CD4-positive, alpha-beta memory T cell (primary cell): ENCODE results near the gene CELF5. TPM values are rescaled to one million over a fixed set of nuclear protein-coding genes. Genes with fewer than 3 reads are reported as not detected.
"Not testable (repeated sequence)": the region's sequence is repeated elsewhere in the genome, so short reads cannot be mapped to it uniquely, and the experiment has no call there.

Experiments used
- CTCF ChIA-PET: fragments of 350-600 bp; sonication (Branson Sonifier 250); formaldehyde crosslinking; loops from one replicate; lab custom pipeline; 2021; ENCODE audit warnings: inconsistent platforms; ENCODE audit not compliant: partially characterized antibody; lab: Charles Lee
- POLR2A ChIA-PET: fragments of 350-600 bp; sonication (Branson Sonifier 250); formaldehyde crosslinking; loops from one replicate; lab custom pipeline; 2021; ENCODE audit not compliant: partially characterized antibody; lab: Charles Lee
- DNase-seq, 5 donors: peaks; one replicate each; pipeline versions ENCODE4 v3.0.0 to v3.0.0-alpha.2; 2020 to 2022; ENCODE audit warnings: mixed read lengths in 1 of 5
- H3K27ac ChIP-seq: one replicate; pipeline ENCODE4 v1.7.0; 2013; ENCODE audit warnings: low read depth, low read length
- H3K27me3 ChIP-seq: 2 replicates; pipeline ENCODE4 v1.7.0; 2013; ENCODE audit warnings: mild to moderate bottlenecking, low read length, moderate library complexity; ENCODE audit not compliant: insufficient read depth
- H3K36me3 ChIP-seq: 2 replicates; pipeline ENCODE4 v1.7.0; 2013; ENCODE audit warnings: mild to moderate bottlenecking, low read length, moderate library complexity; ENCODE audit not compliant: insufficient read depth
- H3K4me1 ChIP-seq: 2 replicates; pipeline ENCODE4 v1.7.0; 2013; ENCODE audit warnings: mild to moderate bottlenecking, low read length, moderate library complexity; ENCODE audit not compliant: insufficient read depth
- H3K4me3 ChIP-seq, 2 donors: one replicate each; pipeline ENCODE4 v1.7.0; 2013; ENCODE audit warnings: low read length in 2 of 2, mild to moderate bottlenecking in 1 of 2
- H3K9me3 ChIP-seq, 2 donors: one replicate each; pipeline ENCODE4 v1.7.0; 2013; ENCODE audit warnings: low read length in 2 of 2, control low read depth in 1 of 2; ENCODE audit not compliant: control insufficient read depth in 1 of 2
- H3K27ac Mint-ChIP-seq, 7 donors: one replicate each; pipeline ENCODE4 v1.8.0; 2020 to 2021; ENCODE audit warnings: mixed read lengths in 7 of 7, mild to moderate bottlenecking in 6 of 7, inconsistent platforms in 3 of 7, moderate library complexity in 3 of 7
- H3K27me3 Mint-ChIP-seq, 2 donors: one replicate each; pipeline ENCODE4 v1.8.0; 2020 to 2021; ENCODE audit warnings: mixed read lengths in 2 of 2
- H3K36me3 Mint-ChIP-seq, 2 donors: one replicate each; pipeline ENCODE4 v1.8.0; 2020 to 2021; ENCODE audit warnings: mixed read lengths in 2 of 2, inconsistent platforms in 1 of 2, mild to moderate bottlenecking in 1 of 2
- H3K4me1 Mint-ChIP-seq, 4 donors: one replicate each; pipeline ENCODE4 v1.8.0; 2020 to 2021; ENCODE audit warnings: mixed read lengths in 4 of 4, mild to moderate bottlenecking in 1 of 4
- H3K4me3 Mint-ChIP-seq, 8 donors: one replicate each; pipeline ENCODE4 v1.8.0; 2020 to 2021; ENCODE audit warnings: mixed read lengths in 8 of 8, mild to moderate bottlenecking in 7 of 8, moderate library complexity in 6 of 8, inconsistent platforms in 3 of 8
- H3K9me3 Mint-ChIP-seq, 8 donors: one replicate each; pipeline ENCODE4 v1.8.0; 2020 to 2021; ENCODE audit warnings: mixed read lengths in 8 of 8, mild to moderate bottlenecking in 5 of 8, inconsistent platforms in 3 of 8, moderate library complexity in 1 of 8
- intact Hi-C: fragments of 100-400 bp; cut with micrococcal nuclease; formaldehyde crosslinking; loops from one replicate; pipeline ENCODE4 v1.15.1; 2023
- polyA plus RNA-seq, 2 donors: library from polyadenylated mRNA; unstranded; fragments of 300-500 nt; fragmentation: Illumina TruSeq; gene quantifications; one replicate each; pipeline ENCODE4 v1.2.3, GENCODE V29; 2021
- total RNA-seq, 2 experiments: library from RNA; stranded (reverse); gene quantifications; one replicate each; pipeline ENCODE4 v1.2.3, GENCODE V29; 2021

Gene CELF5
- total and polyA plus RNA-seq, 4 experiments from 2014 or later, result 0.32 to 0.64 (median 0.44) TPM; not detected in 1

- H3K4me1 Mint-ChIP-seq, result peaks cover 0 to 2% (median under 1%) of the 10 kb centered on the region in 4 donors
- H3K36me3 Mint-ChIP-seq, result no peaks in the 10 kb centered on the region
- H3K27me3 Mint-ChIP-seq, result peaks cover 0 to 2% of the 10 kb centered on the region in 2 donors
- no peaks in the 10 kb centered on the region for H3K4me1 ChIP-seq
- no peak overlapping the region for H3K27ac ChIP-seq
- POLR2A ChIA-PET, result interaction anchor here (2.5 kb wide), 1 partner anchor 100 kb away, joined by 11 read pairs; no protein-coding TSS in a partner anchor
- peak overlapping the region in 1 of 7 donors; percentile 19 for H3K27ac Mint-ChIP-seq
- H3K36me3 ChIP-seq, result no peaks in the 10 kb centered on the region
- no peak overlapping the region for H3K4me3 ChIP-seq
- no peaks in the 10 kb centered on the region for H3K9me3 ChIP-seq
- H3K4me3 Mint-ChIP-seq, result no peak overlapping the region
- H3K27me3 ChIP-seq, result no peaks in the 10 kb centered on the region
- no peak for DNase-seq
- CTCF ChIA-PET, result interaction anchor here (1.1 to 7.1 kb wide), 5 partner anchors 83 to 163 kb away, joined by 3 to 150 read pairs (median 5); no protein-coding TSS in a partner anchor
- intact Hi-C loops, result loop anchor here (5.0 kb wide), 1 partner anchor 34 kb away; no protein-coding TSS in a partner anchor
- no peaks in the 10 kb centered on the region for H3K9me3 Mint-ChIP-seq
Measured at GRCh38 chr19:3328743-3329142, 104.3 kb downstream of the CELF5 start.

- no peak overlapping the region for H3K4me3 ChIP-seq
- Mint-ChIP-seq H3K27me3 (peaks cover 0 to 2% of the 10 kb centered on the region in 2 donors), H3K27ac (no peak overlapping the region), H3K4me1 (peaks cover 0 to 2% (median under 1%) of the 10 kb centered on the region in 4 donors), H3K36me3 (no peaks in the 10 kb centered on the region), H3K4me3 (no peak overlapping the region), H3K9me3 (no peaks in the 10 kb centered on the region)
- POLR2A ChIA-PET, result interaction anchor here (0.9 kb wide), 1 partner anchor 8 kb away, joined by 3 read pairs; no protein-coding TSS in a partner anchor
- no peaks in the 10 kb centered on the region for H3K4me1 ChIP-seq
- H3K27me3 ChIP-seq, result no peaks in the 10 kb centered on the region
- H3K36me3 ChIP-seq, result no peaks in the 10 kb centered on the region
- CTCF ChIA-PET, result interaction anchor here (1.2 to 7.1 kb wide), 2 partner anchors 102 to 155 kb away, joined by 7 to 150 read pairs; no protein-coding TSS in a partner anchor
- H3K9me3 ChIP-seq, result no peaks in the 10 kb centered on the region
- intact Hi-C loops, result no loop called here
- no peak for DNase-seq
- H3K27ac ChIP-seq, result no peak overlapping the region
Measured at GRCh38 chr19:3330047-3330446, 105.6 kb downstream of the CELF5 start.

DNA sequence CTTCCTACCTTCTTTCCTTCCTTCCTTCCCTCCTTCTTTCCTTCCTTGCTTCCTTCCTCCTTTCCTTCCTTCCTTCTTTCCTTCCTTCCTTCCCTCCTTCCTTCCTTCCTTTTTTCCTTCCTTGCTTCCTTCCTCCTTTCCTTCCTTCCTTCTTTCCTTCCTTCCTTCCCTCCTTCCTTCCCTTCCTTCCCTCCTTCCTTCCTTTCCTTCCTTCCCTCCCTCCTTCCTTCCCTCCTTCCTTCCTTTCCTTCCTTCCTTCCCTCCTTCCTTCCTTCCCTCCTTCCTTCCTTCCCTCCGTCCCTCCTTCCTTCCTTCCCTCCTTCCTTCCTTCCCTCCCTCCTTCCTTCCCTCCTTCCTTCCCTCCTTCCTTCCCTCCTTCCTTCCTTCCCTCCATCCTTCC lies 107.8 kb downstream of the CELF5 start:
- H3K36me3 ChIP-seq, H3K4me1 ChIP-seq, H3K9me3 Mint-ChIP-seq, DNase-seq, H3K4me1 Mint-ChIP-seq, H3K27me3 ChIP-seq, H3K9me3 ChIP-seq, H3K27ac ChIP-seq, H3K27me3 Mint-ChIP-seq, CTCF ChIA-PET, POLR2A ChIA-PET, intact Hi-C loops, H3K4me3 ChIP-seq, H3K36me3 Mint-ChIP-seq, H3K4me3 Mint-ChIP-seq: not testable (repeated sequence)
- peak overlapping the region in 3 of 7 donors; percentile 17 to 59 (median 18) for H3K27ac Mint-ChIP-seq

- no peaks in the 10 kb centered on the region for H3K9me3 ChIP-seq
- no peaks in the 10 kb centered on the region for H3K36me3 ChIP-seq
- intact Hi-C loops, result no loop called here
- Mint-ChIP-seq H3K4me1 (peaks cover 0 to 5% (median 2%) of the 10 kb centered on the region in 4 donors), H3K27ac (peak overlapping the region in 6 of 7 donors; percentile 31 to 88 (median 61)), H3K36me3 (no peaks in the 10 kb centered on the region), H3K27me3 (no peaks in the 10 kb centered on the region), H3K9me3 (no peaks in the 10 kb centered on the region), H3K4me3 (no peak overlapping the region)
- H3K27me3 ChIP-seq, result no peaks in the 10 kb centered on the region
- H3K27ac ChIP-seq, result no peak overlapping the region
- no peaks in the 10 kb centered on the region for H3K4me1 ChIP-seq
- POLR2A ChIA-PET, result no interaction called here
- DNase-seq, result no peak
- no peak overlapping the region for H3K4me3 ChIP-seq
- CTCF ChIA-PET, result no interaction called here
Measured at GRCh38 chr19:3333020-3333583, 108.6 kb downstream of the CELF5 start.

DNA sequence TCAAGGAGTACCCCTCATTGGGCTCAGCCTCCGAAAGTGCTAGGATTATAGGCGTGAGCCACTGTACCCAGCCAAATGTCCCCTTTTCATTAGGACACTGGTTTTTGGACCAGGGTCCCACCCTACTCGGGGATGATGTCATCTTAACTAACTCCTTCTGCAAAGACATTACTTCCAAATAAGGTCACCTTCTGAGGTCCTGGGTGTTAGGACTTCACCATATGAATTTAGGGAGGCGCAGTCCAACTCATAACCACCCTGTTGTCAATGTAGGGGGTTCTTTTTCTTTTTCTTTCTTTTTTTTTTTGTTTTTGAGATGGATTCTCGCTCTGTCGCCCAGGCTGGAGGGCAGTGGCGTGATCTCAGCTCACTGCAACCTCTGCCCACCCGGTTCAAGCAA lies 109.2 kb downstream of the CELF5 start:
- CTCF ChIA-PET, result no interaction called here
- no peaks in the 10 kb centered on the region for H3K27me3 ChIP-seq
- H3K27ac ChIP-seq, result no peak overlapping the region
- H3K4me3 ChIP-seq, result no peak overlapping the region
- Mint-ChIP-seq H3K4me1 (peaks cover 2 to 9% (median 7%) of the 10 kb centered on the region in 4 donors), H3K9me3 (no peaks in the 10 kb centered on the region), H3K4me3 (no peak overlapping the region), H3K36me3 (no peaks in the 10 kb centered on the region), H3K27me3 (no peaks in the 10 kb centered on the region), H3K27ac (peak overlapping the region in 1 of 7 donors; percentile 75)
- DNase-seq, result no peak
- H3K36me3 ChIP-seq, result no peaks in the 10 kb centered on the region
- POLR2A ChIA-PET, result no interaction called here
- intact Hi-C loops, result no loop called here
- peaks cover 5% of the 10 kb centered on the region for H3K4me1 ChIP-seq
- H3K9me3 ChIP-seq, result no peaks in the 10 kb centered on the region

DNA sequence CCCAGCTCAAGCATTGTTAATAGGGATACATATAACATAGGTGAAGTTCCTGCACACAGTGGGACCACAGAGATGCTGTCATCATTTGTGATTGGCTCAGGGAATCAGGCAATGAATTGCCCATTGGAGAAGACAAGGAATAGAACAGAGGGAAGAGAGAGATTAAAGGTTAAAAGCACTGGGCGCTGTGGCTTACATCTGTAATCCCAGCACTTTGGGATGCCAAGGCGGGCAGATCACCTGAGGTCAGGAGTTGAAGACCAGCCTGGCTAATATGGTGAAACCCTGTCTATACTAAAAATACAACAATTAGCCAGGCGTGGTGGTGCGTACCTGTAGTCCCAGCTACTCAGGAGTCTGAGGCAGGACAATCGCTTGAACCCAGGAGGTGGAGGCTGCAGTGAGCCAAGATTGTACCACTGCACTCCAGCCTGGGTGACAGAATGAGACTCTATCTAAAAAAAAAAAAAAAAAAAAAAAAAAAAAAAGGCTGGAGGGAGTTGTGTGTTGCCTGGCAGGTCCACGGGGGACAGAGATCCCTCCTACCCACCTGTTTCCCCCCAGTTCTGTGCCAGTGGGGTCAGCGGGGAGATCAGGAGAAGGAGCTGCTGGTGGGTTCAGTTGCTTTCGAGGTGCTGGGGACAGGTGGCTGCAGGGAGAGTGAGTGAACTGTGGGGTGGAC lies 110.4 kb downstream of the CELF5 start:
- H3K27me3 ChIP-seq, intact Hi-C loops, H3K9me3 ChIP-seq, DNase-seq, H3K27me3 Mint-ChIP-seq, H3K9me3 Mint-ChIP-seq, POLR2A ChIA-PET, H3K4me3 ChIP-seq, H3K36me3 Mint-ChIP-seq, H3K27ac ChIP-seq, H3K36me3 ChIP-seq, CTCF ChIA-PET, H3K4me3 Mint-ChIP-seq: not testable (repeated sequence)
- peaks cover 4 to 14% (median 10%) of the 10 kb centered on the region in 4 donors for H3K4me1 Mint-ChIP-seq
- peak overlapping the region in 1 of 7 donors; percentile 57 for H3K27ac Mint-ChIP-seq
- peaks cover 10% of the 10 kb centered on the region for H3K4me1 ChIP-seq
